ENCODE measurements around the gene ALDOA. TPM values are rescaled to one million over a fixed set of nuclear protein-coding genes. Genes with fewer than 3 reads are reported as not detected.
A peak's percentile ranks its signal among the peaks of the same experiment; 100 is the strongest.

Gene ALDOA
- total and polyA plus RNA-seq, 9 of the 15 experiments (the other 6 are each of a cell fraction or from before 2014, with no cell fraction given), result 311 to 2,224 (median 1,293) TPM

DNA sequence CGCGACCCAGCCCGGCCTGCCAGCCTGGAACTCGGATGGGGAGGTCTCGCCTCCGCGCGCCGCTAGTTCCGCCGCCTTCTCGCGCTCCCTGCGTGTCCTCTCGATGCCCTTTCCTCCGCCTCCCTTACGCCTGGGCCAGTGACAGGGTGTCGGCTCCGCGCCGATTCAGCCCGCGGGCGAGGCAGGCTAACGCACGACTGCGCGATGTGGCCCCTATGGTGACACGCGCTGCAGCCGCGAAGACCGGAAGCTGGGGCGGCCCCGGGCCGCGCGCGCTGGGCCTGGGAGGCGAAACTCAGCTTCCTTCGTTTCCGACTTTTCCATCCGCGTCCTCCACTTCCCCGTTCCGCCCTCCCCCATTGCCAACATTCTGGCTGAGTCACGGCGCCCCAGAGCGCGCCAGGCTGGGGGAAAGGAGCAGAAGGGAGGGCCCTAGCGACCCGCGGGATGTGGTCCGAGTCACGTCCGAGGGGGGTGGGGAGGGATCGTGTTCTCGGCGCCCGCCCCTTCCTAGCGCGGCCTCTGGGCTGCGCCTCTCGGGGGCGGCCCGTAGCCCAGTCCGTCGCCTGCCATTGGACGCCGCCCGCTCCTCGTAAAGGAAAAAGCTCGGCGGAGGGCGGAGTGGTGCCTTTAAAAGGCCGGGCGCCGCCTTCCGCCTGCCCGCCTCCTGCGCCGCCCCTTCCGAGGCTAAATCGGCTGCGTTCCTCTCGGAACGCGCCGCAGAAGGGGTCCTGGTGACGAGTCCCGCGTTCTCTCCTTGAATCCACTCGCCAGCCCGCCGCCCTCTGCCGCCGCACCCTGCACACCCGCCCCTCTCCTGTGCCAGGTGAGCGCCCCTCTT, at the start of gene ALDOA (continued):
- TF ChIP-seq NR2C2 (CRISPR knock-in tag; IDR thresholded peaks at IDR 0.05), result peak; percentile 81
- peak; percentile 73 for TF ChIP-seq NR2C2 (tag; IDR thresholded peaks at IDR 0.05)
- 0 out of 2 replicates have a peak, but pooled peaks have one; percentile 19 for TF ChIP-seq ZC3H8 (IDR thresholded peaks at IDR 0.05)
- peak; percentile 68; the same call in 1 of the 2 replicates for TF ChIP-seq PHF8 (IDR thresholded peaks at IDR 0.05; ENCODE audit: borderline replicate concordance, low read length)
- peak; percentile 83; the same call in 1 of the 2 replicates for TF ChIP-seq ZBTB17 (CRISPR knock-in tag; IDR thresholded peaks at IDR 0.05)
- TF ChIP-seq ARID2 (IDR thresholded peaks at IDR 0.05), result no peak
- no peak for TF ChIP-seq NR2F6 (CRISPR knock-in tag; IDR thresholded peaks at IDR 0.05)
- no peak for TF ChIP-seq CHD4 (IDR thresholded peaks at IDR 0.05; ENCODE audit: insufficient read depth, insufficient replicate concordance, low read depth, low read length, poor library complexity, severe bottlenecking)
- TF ChIP-seq, protein P1, sequence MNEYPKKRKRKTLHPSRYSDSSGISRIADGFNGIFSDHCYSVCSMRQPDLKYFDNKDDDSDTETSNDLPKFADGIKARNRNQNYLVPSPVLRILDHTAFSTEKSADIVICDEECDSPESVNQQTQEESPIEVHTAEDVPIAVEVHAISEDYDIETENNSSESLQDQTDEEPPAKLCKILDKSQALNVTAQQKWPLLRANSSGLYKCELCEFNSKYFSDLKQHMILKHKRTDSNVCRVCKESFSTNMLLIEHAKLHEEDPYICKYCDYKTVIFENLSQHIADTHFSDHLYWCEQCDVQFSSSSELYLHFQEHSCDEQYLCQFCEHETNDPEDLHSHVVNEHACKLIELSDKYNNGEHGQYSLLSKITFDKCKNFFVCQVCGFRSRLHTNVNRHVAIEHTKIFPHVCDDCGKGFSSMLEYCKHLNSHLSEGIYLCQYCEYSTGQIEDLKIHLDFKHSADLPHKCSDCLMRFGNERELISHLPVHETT (CRISPR knock-in tag; conservative IDR thresholded peaks at IDR 0.05 in 1 of 2, IDR thresholded peaks at IDR 0.05 in 1 of 2), result peak in 1 of 2 experiments; percentile 88; a peak in 2 of 4 replicates
- TF ChIP-seq ZFP36 (IDR thresholded peaks at IDR 0.05; ENCODE audit: low read depth, low read length, partially characterized antibody), result peak; percentile 23
- TF ChIP-seq C11orf30 (IDR thresholded peaks at IDR 0.05; ENCODE audit: low read depth), result peak; percentile 94
- TF ChIP-seq SIX5 (IDR thresholded peaks at IDR 0.05; ENCODE audit: borderline replicate concordance in 1 of 2, insufficient read depth in 1 of 2, low read depth in 1 of 2, low read length in 2 of 2), result 0 out of 4 replicates have a peak, but pooled peaks of 1 of the 2 experiments have one; percentile 10
- TF ChIP-seq HNRNPLL (IDR thresholded peaks at IDR 0.05; ENCODE audit: low read depth, low read length, poor library complexity, severe bottlenecking), result peak; percentile 86
- TF ChIP-seq HDAC8 (tag; IDR thresholded peaks at IDR 0.05), result peak; percentile 83
- peak in 1 of 2 experiments; percentile 67; a peak in 1 of 4 replicates for TF ChIP-seq FOXA3 (CRISPR knock-in tag; conservative IDR thresholded peaks at IDR 0.05 in 1 of 2, IDR thresholded peaks at IDR 0.05 in 1 of 2)
- peak; percentile 96 for TF ChIP-seq RNF2 (IDR thresholded peaks at IDR 0.05)
- TF ChIP-seq, protein P2, sequence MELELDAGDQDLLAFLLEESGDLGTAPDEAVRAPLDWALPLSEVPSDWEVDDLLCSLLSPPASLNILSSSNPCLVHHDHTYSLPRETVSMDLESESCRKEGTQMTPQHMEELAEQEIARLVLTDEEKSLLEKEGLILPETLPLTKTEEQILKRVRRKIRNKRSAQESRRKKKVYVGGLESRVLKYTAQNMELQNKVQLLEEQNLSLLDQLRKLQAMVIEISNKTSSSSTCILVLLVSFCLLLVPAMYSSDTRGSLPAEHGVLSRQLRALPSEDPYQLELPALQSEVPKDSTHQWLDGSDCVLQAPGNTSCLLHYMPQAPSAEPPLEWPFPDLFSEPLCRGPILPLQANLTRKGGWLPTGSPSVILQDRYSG (tag; conservative IDR thresholded peaks at IDR 0.05; ENCODE audit: low read depth), result peak; percentile 77; the same call in 1 of the 2 replicates
- TF ChIP-seq LCOR (CRISPR knock-in tag; IDR thresholded peaks at IDR 0.05), result no peak
- TF ChIP-seq SRSF3 (IDR thresholded peaks at IDR 0.05; ENCODE audit: insufficient read depth, low read length), result no peak
- TF ChIP-seq, protein P3, sequence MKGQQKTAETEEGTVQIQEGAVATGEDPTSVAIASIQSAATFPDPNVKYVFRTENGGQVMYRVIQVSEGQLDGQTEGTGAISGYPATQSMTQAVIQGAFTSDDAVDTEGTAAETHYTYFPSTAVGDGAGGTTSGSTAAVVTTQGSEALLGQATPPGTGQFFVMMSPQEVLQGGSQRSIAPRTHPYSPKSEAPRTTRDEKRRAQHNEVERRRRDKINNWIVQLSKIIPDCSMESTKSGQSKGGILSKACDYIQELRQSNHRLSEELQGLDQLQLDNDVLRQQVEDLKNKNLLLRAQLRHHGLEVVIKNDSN (CRISPR knock-in tag; IDR thresholded peaks at IDR 0.05), result peak; percentile 65
- TF ChIP-seq BACH1 (tag; IDR thresholded peaks at IDR 0.05), result peak; percentile 99
- TF ChIP-seq, protein P4, sequence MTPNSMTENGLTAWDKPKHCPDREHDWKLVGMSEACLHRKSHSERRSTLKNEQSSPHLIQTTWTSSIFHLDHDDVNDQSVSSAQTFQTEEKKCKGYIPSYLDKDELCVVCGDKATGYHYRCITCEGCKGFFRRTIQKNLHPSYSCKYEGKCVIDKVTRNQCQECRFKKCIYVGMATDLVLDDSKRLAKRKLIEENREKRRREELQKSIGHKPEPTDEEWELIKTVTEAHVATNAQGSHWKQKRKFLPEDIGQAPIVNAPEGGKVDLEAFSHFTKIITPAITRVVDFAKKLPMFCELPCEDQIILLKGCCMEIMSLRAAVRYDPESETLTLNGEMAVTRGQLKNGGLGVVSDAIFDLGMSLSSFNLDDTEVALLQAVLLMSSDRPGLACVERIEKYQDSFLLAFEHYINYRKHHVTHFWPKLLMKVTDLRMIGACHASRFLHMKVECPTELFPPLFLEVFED (CRISPR knock-in tag; conservative IDR thresholded peaks at IDR 0.05), result 0 out of 2 replicates have a peak, but pooled peaks have one; percentile 48

All from K562 (cell line).